Hepatocyte (in vitro differentiated cells): ENCODE measurements around the gene ABCC9.

Experiments used
- CTCF ChIP-seq: fragments of 200-600 bp; sonication (generic); IDR thresholded peaks from 2 replicates; pipeline ENCODE4 v1.5.1; 2016; ENCODE audit warnings: antibody characterized with exemption, mild to moderate bottlenecking; ENCODE audit not compliant: poor library complexity
- EZH2 ChIP-seq: fragments of 200-600 bp; sonication (generic); IDR thresholded peaks from 2 replicates; pipeline ENCODE4 v1.6.1; 2016; ENCODE audit warnings: antibody characterized with exemption, mild to moderate bottlenecking, borderline replicate concordance
- EZH2phosphoT487 ChIP-seq: fragments of 200-600 bp; sonication (generic); IDR thresholded peaks from one replicate; pipeline ENCODE4 v1.6.1; 2018; ENCODE audit warnings: antibody characterized with exemption, mild to moderate bottlenecking, low read depth, moderate library complexity; ENCODE audit not compliant: unreplicated experiment, severe bottlenecking

DNA sequence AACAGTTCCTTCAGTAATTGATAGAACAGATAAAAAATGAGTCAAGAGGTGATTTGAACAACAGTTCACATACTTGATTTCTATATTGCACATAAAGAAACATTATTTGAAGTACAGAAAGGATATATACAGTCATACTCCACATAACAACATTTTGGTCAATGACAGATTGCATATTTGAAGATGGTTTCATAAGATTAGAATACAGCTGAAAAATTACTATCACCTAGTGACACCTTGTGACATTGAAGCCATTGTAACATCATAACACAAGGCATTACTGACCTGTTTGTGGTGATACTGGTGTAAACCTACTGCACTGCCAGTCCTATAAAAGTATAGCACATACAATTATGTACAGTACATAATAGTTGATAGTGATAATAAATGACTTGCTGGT lies 43.1 kb upstream of the ABCC9 start:
- TF ChIP-seq CTCF (no peak), EZH2 (no peak), EZH2phosphoT487 (no peak)
